Astrocyte of the cerebellum (primary cell): ENCODE measurements around the gene SP140.

Source experiments
- DNase-seq: peaks from one replicate; pipeline ENCODE4 v3.0.0-alpha.2; 2011; ENCODE audit warnings: low read depth
- H3K4me3 ChIP-seq: 2 replicates; pipeline ENCODE4 v1.5.1; 2011; ENCODE audit warnings: mild to moderate bottlenecking, low read depth, low read length, moderate library complexity
- CTCF ChIP-seq: IDR thresholded peaks from 2 replicates; pipeline ENCODE4 v1.5.1; 2012; ENCODE audit warnings: low read length, low read depth, moderate library complexity, mild to moderate bottlenecking; ENCODE audit errors: missing control alignments
- in situ Hi-C: cut with HindIII; loops from 2 replicates; pipeline ENCODE4 v1.10.0; 2017; ENCODE audit warnings: low sequenced_read_pairs

The SP140 gene

GRCh38 chr2:230225486-230225885 is at the start of gene SP140:
SP140 (plus strand) TSS chr2:230225736; CDS start chr2:230225845, 109 bp downstream.
- in situ Hi-C loops: no loop called here
- DNase-seq: no peak
- no peak for TF ChIP-seq CTCF
- no peak within 1 kb of the TSS for H3K4me3 ChIP-seq

GRCh38 chr2:230176996-230177395 is 48.5 kb upstream of the SP140 start:
- H3K4me3 ChIP-seq: no peak overlapping the region
- no peak for DNase-seq
- TF ChIP-seq CTCF: no peak
- in situ Hi-C loops: no loop called here

GRCh38 chr2:230178546-230179485 is 46.7 kb upstream of the SP140 start:
- no peak for DNase-seq
- H3K4me3 ChIP-seq: no peak overlapping the region
- in situ Hi-C loops: no loop called here
- no peak for TF ChIP-seq CTCF

GRCh38 chr2:230179907-230180306 is 45.6 kb upstream of the SP140 start:
- TF ChIP-seq CTCF: no peak
- no peak for DNase-seq
- no peak overlapping the region for H3K4me3 ChIP-seq
- in situ Hi-C loops: no loop called here

- H3K4me3 ChIP-seq: no peak overlapping the region
- no peak for TF ChIP-seq CTCF
- no peak for DNase-seq
- in situ Hi-C loops: no loop called here
These were observed 44.3 kb upstream of the SP140 start for GRCh38 chr2:230181195-230181594.

GRCh38 chr2:230184727-230185578 is 40.6 kb upstream of the SP140 start:
- no peak for TF ChIP-seq CTCF
- DNase-seq: peak; percentile 15
- in situ Hi-C loops: no loop called here

More at GRCh38 chr2:230184727-230185578, 40.6 kb upstream of the SP140 start:
- H3K4me3 ChIP-seq: no peak overlapping the region
